Caki2 (cell line): Measurements from ENCODE around the gene RMC1. TPM values are rescaled to one million over a fixed set of nuclear protein-coding genes. Genes with fewer than 3 reads are reported as not detected.
"Not testable (repeated sequence)": the region's sequence is repeated elsewhere in the genome, so short reads cannot be mapped to it uniquely, and the experiment has no call there.

Source experiments
- DNase-seq: peaks from one replicate; pipeline ENCODE4 v3.0.0-alpha.2; 2015; ENCODE audit warnings: low read depth
- in situ Hi-C: cut with HindIII; loops from 2 replicates; pipeline ENCODE4 v1.10.0; 2016; ENCODE audit warnings: low sequenced_read_pairs, low pct_unique_long_range_greater_than_20kb, mixed read lengths
- total RNA-seq: library from RNA; depleted of rRNA; stranded (reverse); fragments of >200 nt; shearing (Covaris generic); gene quantifications from 2 replicates; pipeline ENCODE4 v1.2.3, GENCODE V29; 2014; ENCODE audit warnings: low replicate concordance

RMC1 gene
- total RNA-seq, 1 experiment from 2014 or later = 10.8 TPM

GRCh38 chr18:23547306-23547705 lies 44.0 kb downstream of the RMC1 start:
- no peak for DNase-seq
- in situ Hi-C loops = no loop called here

DNA sequence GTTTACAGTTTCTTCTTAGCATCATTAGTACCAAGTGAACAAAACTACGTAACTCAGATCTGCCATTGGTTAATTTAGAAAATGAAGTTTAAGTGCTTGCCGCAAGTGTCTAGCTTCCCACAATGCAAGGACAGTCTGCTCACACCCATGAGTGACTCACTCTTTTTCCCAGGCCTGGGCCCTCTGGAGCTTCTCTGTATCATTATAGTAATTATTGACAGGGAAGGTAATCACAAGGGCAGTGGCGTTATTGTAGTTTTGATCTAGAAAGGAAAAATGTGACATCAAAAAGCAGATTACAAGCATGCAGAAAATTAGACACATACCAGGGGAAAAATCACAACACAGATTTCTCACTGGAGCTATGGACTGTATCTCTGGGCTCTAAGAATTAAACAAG lies 44.5 kb downstream of the RMC1 start:
- in situ Hi-C loops = no loop called here
- DNase-seq = peak; percentile 72

DNA sequence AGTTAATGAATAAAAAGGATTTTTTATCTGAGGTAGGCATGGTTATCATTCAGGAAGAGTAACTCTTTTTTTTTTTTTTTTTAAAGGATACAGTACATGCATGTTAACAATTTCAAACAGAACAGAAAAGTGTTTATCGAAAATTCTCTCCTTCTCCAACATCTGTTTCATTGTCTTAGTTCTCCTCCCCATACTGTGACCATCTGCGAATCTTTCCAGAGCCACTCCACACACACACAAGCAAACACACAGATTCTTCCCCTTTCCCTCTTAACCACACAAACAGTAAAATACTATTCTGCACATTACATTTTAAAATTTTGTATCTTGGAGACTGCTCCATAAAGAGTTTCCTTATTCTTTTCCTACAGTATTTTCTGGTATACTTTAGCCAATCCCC lies 45.0 kb downstream of the RMC1 start:
- in situ Hi-C loops = no loop called here
- no peak for DNase-seq

DNA sequence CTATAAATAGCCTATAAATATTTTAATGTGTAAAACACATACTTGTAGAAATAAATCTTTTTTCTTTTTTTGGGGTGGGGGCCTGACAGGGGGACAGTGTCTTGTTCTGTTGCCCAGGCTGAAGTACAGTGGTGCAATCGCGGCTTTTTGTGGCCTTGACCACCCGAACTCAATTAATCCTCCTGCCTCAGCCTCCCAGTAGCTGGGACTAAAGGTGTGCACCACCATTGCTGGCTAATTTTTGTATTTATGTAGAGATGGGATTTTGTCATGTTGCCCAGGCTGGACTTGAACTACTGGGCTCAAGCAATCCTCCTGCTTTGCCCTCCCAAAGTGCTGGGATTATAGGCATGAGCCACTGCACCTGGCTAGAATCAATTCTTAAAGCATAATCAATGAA lies 45.4 kb downstream of the RMC1 start:
- in situ Hi-C loops = no loop called here
- no peak for DNase-seq

GRCh38 chr18:23550898-23551297 lies 47.6 kb downstream of the RMC1 start:
- in situ Hi-C loops = no loop called here
- DNase-seq = no peak

GRCh38 chr18:23551978-23552377 lies 48.7 kb downstream of the RMC1 start:
- in situ Hi-C loops = no loop called here
- DNase-seq = no peak

DNA sequence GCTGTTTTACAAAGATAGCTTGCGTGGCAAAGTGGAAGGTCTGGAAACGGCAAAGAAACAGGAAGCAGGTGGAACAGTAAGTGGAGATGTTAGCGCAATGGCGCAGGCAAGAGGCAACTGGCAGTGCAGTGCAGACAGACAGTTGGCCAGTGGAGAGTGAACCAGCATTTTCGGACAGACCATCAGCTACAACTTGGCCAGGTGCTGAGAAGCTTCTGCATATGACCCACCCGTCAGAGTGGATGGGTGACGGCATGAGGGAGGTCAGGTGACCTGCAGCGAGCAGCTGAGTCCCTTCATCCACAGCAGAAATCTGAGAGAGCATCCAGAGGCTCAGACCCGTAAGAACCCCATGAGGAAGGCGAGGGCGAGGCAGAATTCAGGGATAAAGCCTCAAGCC lies 49.2 kb downstream of the RMC1 start:
- in situ Hi-C loops = no loop called here
- no peak for DNase-seq

DNA sequence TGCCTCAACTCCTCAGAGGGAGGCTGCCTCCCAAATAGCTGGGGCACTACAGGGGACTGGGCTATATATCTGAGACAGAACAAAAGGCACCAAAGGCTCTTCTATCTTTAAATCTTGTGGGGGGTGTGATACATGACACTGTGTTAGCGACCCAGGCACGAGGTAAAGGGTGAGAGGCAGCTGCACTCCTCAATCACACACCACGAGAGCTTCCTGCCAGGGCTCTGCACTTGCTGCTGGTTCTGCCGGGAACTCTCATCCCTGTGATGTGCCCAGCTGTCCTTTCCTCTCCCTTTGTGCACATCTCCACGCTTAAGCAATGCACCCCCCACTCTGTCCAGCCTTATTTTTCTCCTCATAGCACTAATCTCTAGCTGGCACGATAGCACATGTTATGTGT lies 50.6 kb downstream of the RMC1 start:
- in situ Hi-C loops = no loop called here
- DNase-seq = no peak

DNA sequence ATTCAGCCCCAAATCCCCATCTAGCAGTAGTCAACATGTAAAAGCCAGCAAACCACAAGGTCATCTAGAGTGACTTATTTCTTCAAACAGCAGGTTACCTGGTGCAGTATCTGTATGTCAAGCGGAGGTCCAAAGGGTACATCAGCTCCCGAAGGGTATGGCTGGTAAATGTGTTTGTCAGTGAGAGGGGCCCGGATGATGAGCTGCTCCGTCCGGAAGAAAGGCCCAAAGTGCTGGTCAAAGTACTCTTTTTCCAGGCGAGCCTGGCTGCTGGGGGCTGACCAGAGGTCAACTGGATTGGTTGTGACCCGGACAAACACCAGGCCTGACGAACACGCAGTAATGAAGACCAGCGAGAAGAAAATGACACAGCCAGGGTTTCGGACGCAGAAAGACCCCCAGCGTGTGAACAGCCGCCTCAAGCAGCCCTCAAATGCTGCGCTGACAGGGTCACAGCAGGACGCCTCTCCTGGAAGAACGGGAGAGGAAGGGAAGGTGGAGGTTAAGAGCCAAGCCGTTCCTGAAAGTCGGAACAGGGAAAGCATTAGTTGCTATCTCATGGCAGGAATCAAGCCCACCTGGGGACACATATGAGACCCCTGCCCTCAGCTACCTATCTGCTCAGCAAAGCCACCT lies 53.0 kb downstream of the RMC1 start:
- no peak for DNase-seq
- in situ Hi-C loops = no loop called here

DNA sequence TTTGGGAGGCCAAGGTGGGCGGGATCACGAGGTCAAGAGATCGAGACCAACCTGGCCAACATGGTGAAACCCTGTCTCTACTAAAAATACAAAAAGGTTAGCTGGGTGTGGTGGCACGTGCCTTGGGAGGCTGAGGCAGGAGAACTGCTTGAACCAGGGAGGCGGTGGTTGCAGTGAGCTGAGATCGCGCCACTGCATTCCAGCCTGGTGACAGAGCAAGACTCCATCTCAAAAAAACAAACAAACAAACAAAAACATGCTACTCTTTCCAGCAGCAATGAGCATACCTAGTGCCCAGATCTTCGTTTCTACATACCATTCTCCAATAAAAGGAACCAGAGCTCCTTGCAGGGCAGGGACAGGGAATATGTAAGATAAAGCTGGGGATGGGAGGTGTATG lies 54.2 kb downstream of the RMC1 start:
- in situ Hi-C loops, DNase-seq: not testable (repeated sequence)

- in situ Hi-C loops = no loop called here
Observed at GRCh38 chr18:23560186-23560585, 56.9 kb downstream of the RMC1 start.

DNA sequence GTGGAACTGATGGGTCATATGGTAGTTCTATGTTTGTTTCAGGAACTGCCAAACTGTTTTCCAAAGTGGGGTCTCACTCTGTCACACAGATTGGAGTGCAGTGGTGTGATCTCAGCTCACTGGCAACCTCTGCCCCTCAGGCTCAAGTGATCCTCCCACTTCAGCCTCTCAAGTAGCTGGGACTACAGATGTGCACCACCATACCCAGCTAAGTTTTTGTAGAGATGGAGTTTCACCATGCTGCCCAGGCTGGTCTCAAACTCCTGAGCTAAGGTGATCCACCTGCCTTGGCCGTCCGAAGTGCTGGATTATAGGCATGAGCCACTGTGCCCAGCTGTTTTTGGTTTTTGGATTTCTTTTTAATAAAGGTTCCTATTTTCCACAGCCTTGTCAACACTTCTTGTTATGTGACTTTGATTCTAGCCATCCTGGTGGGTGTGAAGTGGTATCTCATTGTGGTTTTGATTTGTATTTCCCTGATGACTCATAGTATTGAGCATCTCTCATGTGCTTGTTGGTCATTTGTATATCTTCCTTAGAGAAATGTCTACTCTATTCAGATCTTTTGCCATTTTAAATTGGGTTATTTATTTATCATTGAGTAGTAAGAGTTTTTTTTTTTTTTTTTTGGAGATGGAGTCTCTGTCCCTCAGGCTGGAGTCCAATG lies 60.2 kb downstream of the RMC1 start:
- DNase-seq = peak; percentile 37

More at GRCh38 chr18:23560186-23560585, 56.9 kb downstream of the RMC1 start:
- DNase-seq = no peak

GRCh38 chr18:23565916-23566547 lies 62.7 kb downstream of the RMC1 start:
- no peak for DNase-seq
- in situ Hi-C loops = no loop called here

More for the DNA sequence above, 60.2 kb downstream of the RMC1 start:
- in situ Hi-C loops = no loop called here

DNA sequence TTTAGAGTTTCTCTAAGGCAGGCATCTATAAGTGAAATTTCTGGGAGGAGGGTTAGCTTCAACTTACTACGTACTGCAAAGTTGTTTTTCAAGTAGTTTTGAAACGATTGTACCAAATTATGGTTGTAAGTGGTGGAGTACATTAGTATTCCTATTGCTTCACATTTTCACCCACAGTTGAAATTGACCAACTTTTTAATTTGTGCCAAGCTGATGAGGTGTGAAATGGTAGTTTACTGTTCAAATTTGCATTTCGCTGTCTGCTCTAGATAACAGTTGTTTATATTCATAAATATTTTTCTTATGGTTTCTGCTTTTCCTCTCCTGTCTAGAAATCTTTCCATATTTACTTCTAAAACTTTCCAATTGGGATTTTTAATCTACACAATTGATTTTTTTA lies 64.4 kb downstream of the RMC1 start:
- in situ Hi-C loops = no loop called here

GRCh38 chr18:23568281-23569138 lies 65.2 kb downstream of the RMC1 start:
- in situ Hi-C loops = no loop called here
- no peak for DNase-seq

More for the DNA sequence above, 64.4 kb downstream of the RMC1 start:
- DNase-seq = no peak

- in situ Hi-C loops = no loop called here
- no peak for DNase-seq
Observed at GRCh38 chr18:23569299-23570063, 66.2 kb downstream of the RMC1 start.

DNA sequence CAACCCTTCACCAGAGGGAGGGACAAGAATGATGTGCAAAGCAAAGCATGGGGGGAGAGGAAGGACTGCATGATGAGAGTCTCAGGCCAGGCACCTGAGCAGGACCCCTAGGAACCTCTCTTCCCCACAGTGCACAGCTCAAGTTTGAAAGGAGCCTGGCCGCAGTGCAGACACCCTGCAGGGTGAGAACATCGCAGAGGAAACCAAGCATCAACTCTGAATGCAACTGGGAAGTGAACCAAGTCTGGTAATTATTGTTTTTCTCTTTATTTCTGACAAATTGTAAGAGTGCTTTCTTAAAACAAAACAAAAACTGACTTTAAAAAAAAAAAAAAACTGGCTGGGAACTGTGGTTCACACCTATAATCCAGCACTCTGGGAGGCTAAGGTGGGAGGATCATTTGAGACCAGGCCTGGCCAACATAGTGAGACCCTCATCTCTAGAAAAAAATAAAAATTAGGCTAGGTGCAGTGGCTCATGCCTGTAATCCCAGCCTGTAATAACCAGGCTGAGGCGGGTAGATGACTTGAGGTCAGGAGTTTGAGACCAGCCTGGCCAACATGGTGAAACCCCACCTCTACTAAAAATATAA lies 67.7 kb downstream of the RMC1 start:
- no peak for DNase-seq
- in situ Hi-C loops = no loop called here

- in situ Hi-C loops = no loop called here
- DNase-seq = no peak
Observed at GRCh38 chr18:23572012-23572411, 68.7 kb downstream of the RMC1 start.
